ENCODE data around the gene PAM.

GRCh38 chr5:102889033-102889432 lies 133.9 kb downstream of the PAM start:
- TF ChIP-seq POLR2A (IDR thresholded peaks at IDR 0.05; ENCODE audit: borderline replicate concordance, extremely low read depth, insufficient read depth, insufficient read length) (no peak), CEBPB (IDR thresholded peaks at IDR 0.05; ENCODE audit: low read depth) (no peak), TCF7L2 (IDR thresholded peaks at IDR 0.05; ENCODE audit: borderline replicate concordance, extremely low read depth, insufficient read depth, insufficient read length) (no peak), MAX (IDR thresholded peaks at IDR 0.05) (no peak)
